K562 (cell line): ENCODE data around the gene IP6K2. TPM values are rescaled to one million over a fixed set of nuclear protein-coding genes. Genes with fewer than 3 reads are reported as not detected.

Source experiments
- ARHGAP35 ChIP-seq: fragments of 450-650 bp; IDR thresholded peaks from 2 replicates; pipeline ENCODE4 v1.6.1; 2018; ENCODE audit not compliant: partially characterized antibody
- BRF1 ChIP-seq: IDR thresholded peaks from 3 replicates; pipeline ENCODE4 v1.6.1; 2011; ENCODE audit warnings: borderline replicate concordance, mild to moderate bottlenecking; ENCODE audit not compliant: insufficient read length; ENCODE audit errors: extremely low read depth
- DMBX1 ChIP-seq: fragments of 250-450 bp; sonication (Bioruptor Pico); IDR thresholded peaks from 2 replicates; pipeline ENCODE4 v1.8.0; 2022; ENCODE audit warnings: inconsistent platforms, mild to moderate bottlenecking, moderate library complexity, borderline replicate concordance
- FOXP1 ChIP-seq: sonication (generic); formaldehyde crosslinking; IDR thresholded peaks from 2 replicates; pipeline ENCODE4 v1.8.0; 2022; ENCODE audit warnings: mild to moderate bottlenecking, missing genetic modification reagents
- HBP1 ChIP-seq: fragments of 450-650 bp; formaldehyde crosslinking; IDR thresholded peaks from 2 replicates; pipeline ENCODE4 v1.4.0; 2022; ENCODE audit warnings: missing genetic modification characterization
- HLTF ChIP-seq: fragments of 450-650 bp; IDR thresholded peaks from 2 replicates; pipeline ENCODE4 v1.6.1; 2016
- HMGN3 ChIP-seq: IDR thresholded peaks from 2 replicates; pipeline ENCODE4 v1.6.1; 2011; ENCODE audit warnings: borderline replicate concordance, low read depth, mild to moderate bottlenecking, mixed read lengths, low read length; ENCODE audit not compliant: insufficient read length; ENCODE audit errors: extremely low read depth
- KHSRP ChIP-seq: fragments of 450-650 bp; IDR thresholded peaks from 2 replicates; pipeline ENCODE4 v1.6.1; 2017
- NCOA4 ChIP-seq: fragments of 450-650 bp; IDR thresholded peaks from 2 replicates; pipeline ENCODE4 v1.6.1; 2018; ENCODE audit warnings: mild to moderate bottlenecking; ENCODE audit not compliant: partially characterized antibody
- NFE2L1 ChIP-seq: fragments of 450-650 bp; IDR thresholded peaks from 2 replicates; pipeline ENCODE4 v1.6.1; 2016; ENCODE audit warnings: missing genetic modification characterization, low read depth, mild to moderate bottlenecking, missing compliant biosample characterization, moderate library complexity, borderline replicate concordance
- PML ChIP-seq: IDR thresholded peaks from 2 replicates; pipeline ENCODE4 v1.6.1; 2012; ENCODE audit warnings: low read length, inconsistent platforms
- POLR2AphosphoS2 ChIP-seq: IDR thresholded peaks from 2 replicates; pipeline ENCODE4 v1.6.1; 2012; ENCODE audit warnings: low read length, improper control_type of control experiment
- PRDM10 ChIP-seq: fragments of 450-650 bp; IDR thresholded peaks from 2 replicates; pipeline ENCODE4 v1.6.1; 2018; ENCODE audit not compliant: partially characterized antibody
- RFX7 ChIP-seq: fragments of 250-450 bp; sonication (Bioruptor Pico); IDR thresholded peaks from 2 replicates; pipeline ENCODE4 v1.5.1; 2021; ENCODE audit warnings: mild to moderate bottlenecking
- TEAD4 ChIP-seq, 2 experiments: sonication (generic) in 1 of 2; formaldehyde crosslinking in 1 of 2; IDR thresholded peaks; 2 replicates each; pipeline versions ENCODE4 v1.6.1 to v1.8.0; 2012 to 2022; ENCODE audit warnings: borderline replicate concordance in 1 of 2, inconsistent platforms in 1 of 2, low read length in 1 of 2, mild to moderate bottlenecking in 1 of 2, missing genetic modification reagents in 1 of 2
- XRCC5 ChIP-seq: fragments of 200-400 bp; formaldehyde crosslinking; IDR thresholded peaks from 2 replicates; pipeline ENCODE4 v1.6.1; 2017; ENCODE audit warnings: low read depth, mild to moderate bottlenecking, low read length
- ZNF561 ChIP-seq: fragments of 450-650 bp; formaldehyde crosslinking; conservative IDR thresholded peaks from 2 replicates; pipeline ENCODE4 v1.4.0; 2020; ENCODE audit warnings: mild to moderate bottlenecking, moderate library complexity
- polyA plus RNA-seq, 8 experiments: library from polyadenylated mRNA; depleted of rRNA in 4 of 8; stranded (reverse) in 5 of 8; unstranded in 3 of 8; fragments of >200 nt; fragmentation: Nextera tagmentation in 2 of 8; fragmentation: Illumina TruSeq in 1 of 8; extraction: Ambion mirVana in 2 of 8; extraction: Trizol in 1 of 8; gene quantifications; 2 replicates each; pipeline versions ENCODE4 v1.2.1 to v1.2.3, GENCODE V29; 2011 to 2014; ENCODE audit warnings: inconsistent platforms in 1 of 8, missing spikeins in 1 of 8
- total RNA-seq, 7 experiments: library from RNA; depleted of rRNA in 6 of 7; stranded (reverse); fragments of >200 nt in 6 of 7; fragmentation: Illumina TruSeq in 2 of 7; extraction: Trizol in 2 of 7; gene quantifications; 2 replicates each; pipeline versions ENCODE4 v1.2.1 to v1.2.3, GENCODE V29; 2011 to 2021; ENCODE audit warnings: low replicate concordance in 1 of 7
- TF ChIP-seq, protein P1 (sequence below): fragments of 250-450 bp; sonication (Bioruptor Pico); IDR thresholded peaks from 2 replicates; pipeline ENCODE4 v1.9.0; 2021; ENCODE audit warnings: mild to moderate bottlenecking
- TF ChIP-seq, protein P2 (sequence below), 2 experiments: IDR thresholded peaks; 2 replicates each; pipeline ENCODE4 v1.6.1; 2012; ENCODE audit warnings: improper control_type of control experiment in 2 of 2, low read depth in 2 of 2, low read length in 2 of 2, borderline replicate concordance in 1 of 2

Gene IP6K2
- total and polyA plus RNA-seq, 9 of the 15 experiments (the other 6 are each of a cell fraction or from before 2014, with no cell fraction given): 19.6 to 78.1 (median 48.0) TPM

- TF ChIP-seq PRDM10 (peak; percentile 12), HLTF (no peak), BRF1 (no peak), HMGN3 (no peak), NFE2L1 (tag) (no peak), POLR2AphosphoS2 (no peak), HBP1 (CRISPR knock-in tag) (no peak), KHSRP (no peak), ARHGAP35 (no peak), TEAD4 (IDR thresholded peaks at IDR 0.05; ENCODE audit: low read length) (no peak), TEAD4 (CRISPR knock-in tag; IDR thresholded peaks at IDR 0.05; ENCODE audit: borderline replicate concordance) (no peak), ZNF561 (CRISPR knock-in tag) (no peak), FOXP1 (no peak), DMBX1 (CRISPR knock-in tag) (peak; percentile 12; the same call in 1 of the 2 replicates), NCOA4 (no peak), XRCC5 (no peak), RFX7 (no peak), PML (no peak)
- TF ChIP-seq, protein P1, sequence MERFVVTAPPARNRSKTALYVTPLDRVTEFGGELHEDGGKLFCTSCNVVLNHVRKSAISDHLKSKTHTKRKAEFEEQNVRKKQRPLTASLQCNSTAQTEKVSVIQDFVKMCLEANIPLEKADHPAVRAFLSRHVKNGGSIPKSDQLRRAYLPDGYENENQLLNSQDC: no peak
- TF ChIP-seq, protein P2, sequence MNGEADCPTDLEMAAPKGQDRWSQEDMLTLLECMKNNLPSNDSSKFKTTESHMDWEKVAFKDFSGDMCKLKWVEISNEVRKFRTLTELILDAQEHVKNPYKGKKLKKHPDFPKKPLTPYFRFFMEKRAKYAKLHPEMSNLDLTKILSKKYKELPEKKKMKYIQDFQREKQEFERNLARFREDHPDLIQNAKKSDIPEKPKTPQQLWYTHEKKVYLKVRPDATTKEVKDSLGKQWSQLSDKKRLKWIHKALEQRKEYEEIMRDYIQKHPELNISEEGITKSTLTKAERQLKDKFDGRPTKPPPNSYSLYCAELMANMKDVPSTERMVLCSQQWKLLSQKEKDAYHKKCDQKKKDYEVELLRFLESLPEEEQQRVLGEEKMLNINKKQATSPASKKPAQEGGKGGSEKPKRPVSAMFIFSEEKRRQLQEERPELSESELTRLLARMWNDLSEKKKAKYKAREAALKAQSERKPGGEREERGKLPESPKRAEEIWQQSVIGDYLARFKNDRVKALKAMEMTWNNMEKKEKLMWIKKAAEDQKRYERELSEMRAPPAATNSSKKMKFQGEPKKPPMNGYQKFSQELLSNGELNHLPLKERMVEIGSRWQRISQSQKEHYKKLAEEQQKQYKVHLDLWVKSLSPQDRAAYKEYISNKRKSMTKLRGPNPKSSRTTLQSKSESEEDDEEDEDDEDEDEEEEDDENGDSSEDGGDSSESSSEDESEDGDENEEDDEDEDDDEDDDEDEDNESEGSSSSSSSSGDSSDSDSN (IDR thresholded peaks at IDR 0.05; ENCODE audit: borderline replicate concordance in 1 of 2, low read depth in 2 of 2, low read length in 2 of 2): no peak
These were observed 23.2 kb upstream of the IP6K2 start (continued) for GRCh38 chr3:48739955-48740823.
